ENCODE data around the gene CFAP20DC.

DNA sequence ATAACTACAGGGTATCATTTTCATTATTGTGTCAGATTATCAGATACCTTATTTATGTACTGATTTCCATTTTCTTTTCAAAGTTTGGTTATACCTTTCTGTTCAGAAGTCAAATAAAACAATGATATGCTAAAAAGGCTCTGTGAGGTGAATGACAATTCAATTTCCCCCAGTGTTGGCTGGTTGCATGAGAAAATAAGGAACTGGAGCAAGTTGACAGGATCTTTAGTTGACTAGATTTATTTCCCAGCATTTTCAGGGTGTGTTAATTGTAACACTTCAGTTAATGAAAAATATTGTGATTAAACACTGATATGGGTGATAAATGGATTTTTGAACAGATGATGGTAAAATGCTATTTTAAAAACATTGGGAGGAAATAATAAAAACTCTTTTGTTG lies 260.4 kb downstream of the CFAP20DC start:
- TF ChIP-seq CTCF (IDR thresholded peaks at IDR 0.05; ENCODE audit: low read depth, low read length, poor library complexity, severe bottlenecking): no peak
- no peak for TF ChIP-seq EZH2phosphoT487 (IDR thresholded peaks at IDR 0.05; ENCODE audit: borderline replicate concordance, low read length)
